Right forelimb (tissue), 1 donor: ENCODE measurements around the gene RUNX2.

Source experiments
- DNase-seq: peaks from one replicate; pipeline ENCODE4 v3.0.0-alpha.2; 2018

RUNX2 gene

DNA sequence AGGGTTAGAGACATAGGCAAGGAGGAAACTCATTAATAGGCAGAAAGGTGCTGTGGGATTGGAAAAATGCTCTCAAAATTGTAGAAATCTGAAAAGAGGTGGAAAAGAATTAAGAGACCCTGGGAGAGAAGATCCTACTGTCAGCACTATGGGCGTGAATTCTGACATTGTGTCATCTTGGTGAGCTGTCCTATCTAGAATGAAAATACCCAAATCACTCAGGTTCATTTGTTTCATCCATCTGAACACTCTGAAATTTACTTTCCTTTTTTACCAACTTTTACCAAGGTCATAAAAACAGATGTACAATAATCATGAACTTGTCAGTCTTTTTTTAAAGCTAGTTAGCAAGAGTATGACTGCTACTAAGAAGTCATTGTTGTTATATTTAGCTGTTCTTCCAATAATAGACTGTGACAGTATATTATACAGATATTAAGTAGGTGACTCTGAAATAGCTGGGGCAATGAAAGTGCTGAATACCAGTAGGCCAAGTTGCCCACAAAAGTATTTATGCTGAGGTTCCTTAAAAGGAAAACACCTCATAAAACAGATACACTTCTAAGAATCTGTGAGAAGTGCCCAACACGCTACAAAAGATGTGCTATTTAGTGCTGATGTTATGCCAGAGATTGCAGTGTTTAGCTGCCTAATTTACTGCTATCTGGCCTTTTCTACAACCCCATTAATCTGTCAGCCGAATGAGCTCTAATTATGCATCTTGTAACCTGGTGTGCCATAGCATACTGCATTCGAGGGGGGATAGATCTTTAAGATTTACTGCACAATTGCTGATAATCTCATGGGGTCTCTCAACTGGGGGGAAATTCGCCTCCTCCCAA, 267.1 kb downstream of the RUNX2 start:
- DNase-seq = no peak

DNA sequence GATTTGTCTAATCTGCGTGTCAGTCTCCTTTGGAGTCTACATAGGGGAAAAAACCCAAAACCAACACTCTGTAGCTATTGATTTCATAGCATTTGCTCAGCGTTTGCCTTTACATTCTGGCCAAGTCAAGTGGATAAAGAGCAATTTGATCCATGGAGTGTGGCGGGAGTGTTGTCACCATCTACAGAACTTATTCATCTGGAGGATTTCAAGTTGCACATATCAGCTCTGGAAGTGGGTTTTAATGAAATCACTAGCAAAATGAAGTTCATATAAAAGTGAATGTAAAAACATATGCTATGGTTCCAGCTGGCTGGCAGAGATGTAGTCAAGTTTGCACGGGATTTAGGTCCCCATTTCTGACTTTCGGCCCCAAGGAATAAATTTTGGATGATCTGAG, 269.3 kb downstream of the RUNX2 start:
- DNase-seq = no peak

DNA sequence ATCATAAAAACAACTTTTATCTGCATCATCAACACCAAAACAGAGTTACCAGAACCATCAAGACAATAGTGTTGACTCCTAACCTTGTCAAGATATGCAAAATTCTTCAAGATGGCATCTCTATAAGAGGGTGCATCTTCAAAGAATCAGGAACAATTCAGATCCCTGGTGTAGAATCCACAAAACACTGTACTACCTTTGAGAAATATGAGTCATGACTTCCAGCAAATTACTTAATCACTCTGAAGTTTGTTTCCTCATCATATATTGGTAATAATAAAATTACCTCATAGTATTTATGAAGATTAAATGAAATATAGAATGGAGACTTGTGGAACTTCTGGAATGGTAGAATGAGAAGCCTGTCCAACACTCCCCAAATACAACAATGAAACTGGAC, 270.9 kb downstream of the RUNX2 start:
- no peak for DNase-seq

DNA sequence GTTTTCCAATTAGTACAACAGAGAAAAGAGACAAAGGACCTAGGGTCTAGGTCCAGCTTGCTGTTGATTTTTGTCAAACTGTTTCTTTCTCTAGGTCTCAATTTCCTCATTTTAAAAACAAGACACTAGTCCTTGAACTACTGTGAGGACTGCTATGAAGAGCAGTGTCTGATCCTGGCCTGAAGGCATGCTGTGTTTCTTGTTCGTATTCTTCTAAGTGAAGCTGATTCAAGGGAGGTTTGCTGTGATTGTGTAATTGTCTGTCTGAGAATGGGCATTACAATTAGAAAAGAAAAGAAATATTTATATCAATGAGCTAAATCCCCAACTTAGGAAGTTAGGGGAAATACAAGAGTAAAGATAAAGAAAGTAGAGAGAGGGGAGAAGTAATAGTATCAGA, 277.8 kb downstream of the RUNX2 start:
- no peak for DNase-seq

DNA sequence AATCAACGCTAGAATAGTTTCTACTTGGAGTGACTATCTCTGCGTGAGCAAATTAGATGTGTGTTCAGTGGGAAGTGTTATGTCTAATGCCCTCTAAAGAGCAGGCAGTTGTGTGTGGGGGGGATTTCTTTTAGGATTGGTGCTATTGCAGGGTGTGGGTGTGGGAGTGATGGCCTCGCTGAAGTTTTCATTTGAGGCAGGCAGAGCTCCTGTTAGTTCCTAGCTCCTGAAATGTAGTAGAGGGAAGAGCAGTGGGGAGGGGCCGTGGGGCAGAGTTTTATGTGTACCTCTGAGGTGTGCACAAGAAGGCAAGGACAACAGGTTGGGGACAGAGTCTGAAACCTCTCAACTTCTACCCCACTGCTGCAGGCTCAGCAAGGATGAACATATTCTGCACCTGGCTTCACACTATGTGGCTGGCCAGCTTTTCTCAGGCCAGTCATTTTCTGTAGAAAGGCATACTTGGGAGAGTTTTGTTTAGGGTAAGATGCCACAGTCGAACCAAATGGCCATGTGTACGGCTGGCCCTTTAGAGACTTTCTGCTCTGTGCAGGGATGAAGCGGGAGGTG, 278.8 kb downstream of the RUNX2 start:
- DNase-seq = no peak

DNA sequence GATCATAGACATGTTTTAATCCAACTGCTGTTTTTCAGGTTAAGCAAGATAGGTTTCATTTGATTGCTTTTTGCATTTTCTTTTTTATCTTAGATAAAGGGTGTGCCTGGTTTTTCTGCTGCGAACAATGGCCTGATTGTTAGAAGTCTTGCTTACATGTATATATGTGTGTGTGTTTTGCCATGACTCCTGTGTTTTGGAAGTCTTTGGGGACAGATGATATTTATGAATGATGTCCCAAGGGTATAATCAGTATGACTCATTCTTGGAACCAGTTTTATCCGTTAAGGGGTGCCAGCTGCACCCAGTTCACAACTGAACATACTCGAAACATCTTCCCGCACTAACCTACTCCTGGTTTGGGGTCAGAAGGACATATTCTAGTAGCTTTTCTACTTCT, 279.7 kb downstream of the RUNX2 start:
- DNase-seq = no peak

DNA sequence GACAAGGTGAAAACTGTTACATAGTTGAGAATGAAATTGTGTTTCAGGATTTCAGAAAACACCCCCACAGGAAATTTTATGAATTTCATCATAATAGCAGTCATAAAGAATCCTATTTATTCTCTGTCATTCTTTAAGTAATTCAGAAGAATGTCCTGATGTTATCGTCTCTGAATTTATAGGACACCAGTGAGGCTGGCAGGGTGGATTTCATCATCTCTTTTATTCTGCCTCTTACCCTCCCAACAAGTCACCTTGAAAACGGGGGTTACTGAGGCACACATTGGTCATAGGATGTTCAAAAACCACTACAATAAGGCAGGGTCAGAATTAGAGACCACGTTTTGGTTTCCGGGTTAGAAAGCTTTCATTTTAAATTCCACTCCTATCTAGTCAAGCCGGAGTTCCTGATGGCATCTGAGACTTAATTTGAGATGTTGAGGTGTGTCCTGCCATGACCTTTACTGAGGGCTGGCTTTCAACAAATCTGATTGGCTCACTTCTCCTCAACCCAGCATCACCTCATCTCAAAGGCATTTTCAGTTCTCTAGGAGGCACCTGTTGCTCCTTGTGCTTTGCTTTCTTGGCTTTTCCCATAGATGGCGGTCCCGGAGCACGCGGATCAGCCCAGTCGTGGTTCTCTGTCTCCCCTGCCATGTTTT, 280.3 kb downstream of the RUNX2 start:
- DNase-seq = no peak

DNA sequence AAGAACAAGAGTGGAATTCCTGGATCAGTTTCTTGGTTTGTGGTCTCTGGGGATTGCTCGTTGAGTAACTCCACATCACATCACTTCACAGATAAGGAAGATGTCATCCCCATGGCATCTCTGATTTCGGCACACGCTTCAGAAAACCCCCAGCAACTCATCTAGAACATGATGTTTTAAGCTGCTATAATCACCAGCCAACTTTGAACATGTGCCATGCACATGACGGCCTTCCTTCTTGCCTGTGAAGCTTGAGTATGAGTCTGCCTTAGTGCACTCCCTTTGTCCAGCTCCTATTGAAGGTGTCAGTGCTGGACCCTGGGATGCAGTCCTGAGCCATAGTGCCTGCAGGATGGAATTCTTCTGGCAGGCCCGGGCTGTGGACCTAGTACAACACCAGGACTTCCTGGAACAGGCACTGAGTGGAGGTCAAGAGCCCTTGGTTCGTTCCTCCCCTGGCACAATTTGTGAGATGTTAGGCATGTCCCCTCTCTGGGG, 281.1 kb downstream of the RUNX2 start:
- DNase-seq = no peak

DNA sequence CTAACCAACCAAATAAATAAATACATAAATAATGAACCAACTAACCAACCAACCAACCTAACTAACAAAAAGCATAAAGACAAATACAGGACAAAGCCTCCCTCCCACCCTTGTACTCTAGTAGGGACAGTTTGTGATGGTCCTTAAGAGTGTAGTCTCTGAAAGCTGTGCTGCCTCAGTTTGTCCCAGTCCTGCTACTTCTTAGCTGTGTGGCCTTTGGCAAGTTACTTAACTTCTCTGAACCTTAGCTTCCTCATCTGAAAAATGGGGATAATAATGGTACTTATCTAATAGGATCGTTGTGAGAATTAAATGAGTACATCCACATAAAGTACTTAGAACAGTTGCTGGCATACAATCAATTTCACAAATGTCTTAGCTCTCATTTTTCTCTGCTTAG, 282.2 kb downstream of the RUNX2 start:
- DNase-seq = no peak

DNA sequence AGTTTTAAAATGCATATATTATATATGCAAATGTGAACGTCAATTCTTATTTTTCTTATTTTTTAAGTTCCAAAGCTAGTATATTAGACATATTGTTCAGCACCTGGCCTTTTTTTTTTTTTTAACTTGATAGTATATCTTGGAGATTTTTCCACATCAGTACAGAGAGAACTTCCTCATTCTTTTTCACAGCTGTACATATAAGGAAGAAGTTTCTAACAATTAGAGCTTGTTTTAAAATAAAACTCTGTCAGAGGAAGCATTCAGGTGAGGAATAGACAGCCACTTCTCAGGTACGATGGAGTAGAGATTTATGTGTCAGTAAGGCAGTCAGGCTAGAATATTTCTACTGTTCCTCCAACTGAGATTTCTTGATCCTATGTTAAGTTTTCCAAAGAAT, 282.7 kb downstream of the RUNX2 start:
- no peak for DNase-seq

DNA sequence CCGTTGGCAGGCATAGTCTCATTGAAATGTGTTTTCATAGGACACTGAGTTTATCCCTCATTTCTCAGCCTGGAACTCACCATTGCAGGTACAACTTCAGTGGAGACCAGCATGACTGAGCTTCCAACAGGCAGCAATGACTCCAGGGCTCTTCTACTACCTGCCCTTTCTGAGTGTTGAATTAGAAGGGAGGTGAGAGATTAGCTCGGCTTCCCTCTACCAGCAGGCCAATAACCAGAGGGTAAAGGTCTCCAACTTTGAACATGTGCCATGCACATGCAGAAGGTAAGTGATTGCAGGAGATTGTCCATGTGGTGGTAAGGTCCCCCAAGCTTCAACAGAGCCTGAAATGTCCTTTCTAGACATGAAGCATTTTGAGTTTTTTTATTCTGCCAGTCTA, 283.4 kb downstream of the RUNX2 start:
- DNase-seq = no peak

DNA sequence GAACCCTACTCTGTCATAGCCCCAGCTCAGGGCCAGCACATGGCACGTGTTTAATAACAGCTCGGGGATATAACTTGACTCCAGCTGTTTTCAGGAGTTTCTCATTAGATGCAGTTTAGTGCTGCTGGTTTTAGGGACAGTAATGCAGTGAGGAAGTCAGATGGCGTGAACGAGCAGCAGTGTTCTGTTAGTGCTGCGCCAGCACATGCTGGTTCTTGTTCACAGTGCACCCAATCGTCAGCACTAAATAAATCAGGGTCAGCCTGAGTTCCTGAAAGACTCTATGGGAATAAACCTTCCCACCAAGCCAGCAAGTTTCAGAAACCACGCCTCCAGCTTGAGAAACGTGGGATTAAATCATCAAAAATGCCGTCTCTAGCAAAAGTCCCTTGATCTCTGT, 285.5 kb downstream of the RUNX2 start:
- no peak for DNase-seq

DNA sequence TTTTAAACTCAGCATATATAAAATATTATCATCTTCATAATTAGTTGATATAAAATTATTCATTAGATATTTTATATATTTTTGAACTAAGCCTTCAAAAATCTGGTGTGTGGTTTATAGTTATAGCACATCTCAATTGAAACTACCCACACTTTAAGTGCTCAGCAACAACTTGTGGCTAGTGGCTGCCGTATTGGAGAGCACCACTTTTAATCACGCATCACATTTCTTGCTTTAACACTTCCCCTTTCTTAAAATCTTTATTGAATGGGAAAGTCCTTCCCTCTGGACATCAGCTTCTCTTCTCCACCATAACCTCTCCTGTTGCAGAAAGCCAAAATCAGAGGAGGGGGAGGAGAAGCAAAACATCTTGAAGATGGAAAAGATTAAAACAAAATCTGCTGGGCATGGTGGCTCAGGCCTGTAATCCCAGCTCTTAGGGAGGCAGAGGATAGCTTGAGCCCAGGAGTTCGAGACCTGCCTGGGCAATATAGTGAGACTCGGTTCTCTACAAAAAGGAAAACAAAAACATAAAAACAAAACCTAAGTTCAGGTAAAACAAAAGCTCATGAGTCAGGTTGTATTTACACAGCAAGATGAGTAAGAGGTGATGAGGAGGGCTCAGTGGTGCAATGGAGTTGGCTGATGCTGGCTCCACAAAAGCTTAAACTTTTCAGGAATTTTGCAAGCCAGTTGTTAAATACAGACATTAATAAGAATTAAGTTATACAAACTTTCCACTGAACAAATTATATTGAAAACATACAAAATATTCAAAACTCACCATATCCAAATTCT, 286.6 kb downstream of the RUNX2 start:
- no peak for DNase-seq

DNA sequence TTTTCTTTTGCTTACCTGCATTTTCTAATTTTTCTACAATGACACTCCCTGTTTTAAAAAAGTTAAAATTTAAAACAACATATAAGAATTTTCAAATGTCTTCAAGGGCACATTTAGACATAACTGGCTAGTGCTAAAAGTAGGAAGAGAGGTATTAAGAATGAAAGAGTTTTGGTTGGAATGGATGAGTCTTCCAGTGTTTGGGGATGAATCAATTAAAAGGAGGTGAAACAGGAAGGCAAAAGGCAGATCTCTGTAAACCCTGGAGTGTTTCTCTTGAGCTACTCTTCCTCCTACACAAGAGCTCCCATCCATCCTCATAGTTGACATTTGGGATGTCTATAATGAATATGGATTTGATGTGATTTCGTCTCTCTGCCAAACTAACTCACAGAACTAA, 288.1 kb downstream of the RUNX2 start:
- no peak for DNase-seq

DNA sequence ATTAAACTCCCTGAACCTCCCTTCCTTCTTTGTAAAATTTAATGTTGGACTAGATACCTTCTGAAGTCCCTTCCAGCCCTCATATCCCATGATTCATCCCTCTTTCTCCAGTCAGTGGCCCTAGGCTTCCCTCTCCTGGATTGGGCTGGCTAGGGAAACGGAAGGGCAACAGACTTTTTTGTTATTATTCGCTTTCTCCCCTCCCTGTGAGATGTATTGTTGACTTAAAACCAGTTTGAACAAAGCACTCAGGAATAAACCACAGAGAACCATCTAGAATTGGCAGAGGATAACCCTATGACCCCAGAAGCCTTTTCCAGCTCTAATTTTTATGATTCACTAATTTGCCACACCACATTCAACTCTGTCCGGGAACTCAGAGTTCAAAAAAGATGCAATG, 289.3 kb downstream of the RUNX2 start:
- no peak for DNase-seq

DNA sequence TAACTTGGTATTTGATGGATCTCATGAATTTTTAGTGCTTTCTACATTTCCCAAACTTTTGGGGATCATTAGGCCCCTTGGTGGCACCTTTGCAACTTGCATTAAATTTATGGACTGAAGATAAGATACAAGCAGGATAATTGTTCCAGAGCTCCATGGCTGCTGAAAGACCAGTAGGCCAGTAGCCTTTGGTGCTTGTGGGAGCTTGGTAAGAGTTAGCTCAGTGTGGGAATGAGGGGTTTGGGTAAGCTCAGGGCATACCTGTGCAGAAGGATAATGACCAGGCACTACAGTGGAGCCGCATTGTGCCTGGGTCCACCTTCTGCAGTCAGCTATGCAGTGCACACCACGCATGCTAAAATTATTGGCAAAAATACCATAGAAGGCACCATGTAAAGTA, 290.1 kb downstream of the RUNX2 start:
- no peak for DNase-seq

DNA sequence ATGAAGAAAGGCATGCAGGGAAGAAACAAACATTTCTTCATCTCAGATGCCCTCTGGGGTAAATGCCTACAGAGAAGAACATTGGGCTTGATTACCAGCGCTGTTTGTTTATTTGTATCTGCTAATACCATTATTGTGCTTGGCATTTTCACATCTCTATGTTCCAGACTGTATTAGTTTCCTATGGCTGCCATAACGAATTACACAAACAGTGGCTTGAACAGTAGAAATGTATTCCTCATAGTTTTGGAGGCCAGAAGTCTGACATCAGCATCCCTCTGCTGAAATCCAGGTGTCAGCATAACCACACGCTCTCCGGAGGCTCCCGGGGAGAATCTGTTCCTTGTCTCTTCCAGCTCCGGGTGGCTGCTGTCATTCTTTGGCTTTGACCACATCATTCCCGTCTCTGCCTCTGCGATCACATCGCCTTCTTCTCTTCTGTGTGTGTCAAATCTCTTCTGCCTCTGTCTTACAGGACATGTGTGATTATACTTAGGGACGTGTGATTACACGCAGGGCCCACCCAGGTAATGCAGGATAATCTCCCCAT, 291.2 kb downstream of the RUNX2 start:
- no peak for DNase-seq

DNA sequence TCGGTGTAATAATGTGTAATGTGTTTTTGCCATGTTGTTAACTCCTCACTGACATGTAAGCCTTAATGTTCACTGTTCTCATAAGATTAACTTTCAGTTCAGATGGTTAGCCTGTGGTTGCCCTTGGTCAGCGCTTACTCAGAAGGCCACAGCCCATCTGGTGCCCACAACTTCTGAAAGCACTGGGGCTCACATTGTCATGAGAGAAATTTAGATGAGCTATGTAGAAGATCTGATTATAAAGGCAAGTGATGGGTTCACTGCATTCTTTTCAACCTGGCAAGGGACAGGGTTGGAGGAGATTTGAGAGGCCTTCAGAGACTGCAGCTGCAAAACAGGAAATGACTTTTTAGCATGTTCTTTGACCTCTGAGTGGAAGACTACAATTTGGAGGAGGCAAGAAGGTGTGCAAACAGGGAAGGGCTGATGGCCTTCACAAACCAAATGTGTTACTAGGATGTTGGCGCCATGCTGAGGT, 291.9 kb downstream of the RUNX2 start:
- DNase-seq = no peak

DNA sequence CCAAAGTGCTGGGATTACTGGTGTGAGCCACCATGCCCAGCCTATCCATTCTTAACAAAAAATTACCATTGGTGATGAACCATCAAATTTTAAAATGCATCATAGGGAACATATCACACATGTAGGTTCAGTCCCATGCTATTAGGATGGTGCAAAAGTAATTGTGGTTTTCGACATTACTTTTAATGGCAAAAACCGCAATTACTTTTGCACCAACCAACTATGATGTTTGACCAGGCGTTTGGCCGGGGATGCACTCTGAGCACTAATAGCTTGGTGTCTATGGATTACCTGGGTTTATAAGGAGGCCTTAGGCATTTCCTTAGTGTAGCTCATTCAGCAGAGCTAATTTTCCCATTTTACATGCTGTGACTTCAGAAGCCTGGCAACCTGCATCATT, 296.1 kb downstream of the RUNX2 start:
- DNase-seq = no peak

DNA sequence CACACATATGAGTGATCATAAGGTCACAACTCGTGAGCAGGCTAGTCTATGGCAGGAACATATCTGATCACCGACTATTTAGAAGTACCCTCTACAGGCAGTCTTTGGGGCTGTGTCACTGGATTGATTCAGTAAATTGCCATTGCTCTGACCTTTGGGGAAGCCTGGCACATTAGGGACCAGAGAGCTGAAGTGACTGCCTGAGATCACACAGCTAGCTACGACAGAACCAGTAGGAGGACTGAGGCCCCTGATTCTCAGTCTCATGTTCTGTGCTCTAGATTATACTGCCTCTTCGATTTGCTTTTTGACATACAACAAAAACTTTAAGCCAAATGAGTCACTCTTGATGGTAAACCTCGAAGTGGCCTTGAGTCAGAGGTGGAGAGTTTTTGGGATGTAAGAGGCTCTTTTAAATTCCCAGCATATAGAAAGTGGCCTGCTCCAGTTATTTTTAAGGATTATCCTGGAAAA, 297.1 kb downstream of the RUNX2 start:
- DNase-seq = no peak

DNA sequence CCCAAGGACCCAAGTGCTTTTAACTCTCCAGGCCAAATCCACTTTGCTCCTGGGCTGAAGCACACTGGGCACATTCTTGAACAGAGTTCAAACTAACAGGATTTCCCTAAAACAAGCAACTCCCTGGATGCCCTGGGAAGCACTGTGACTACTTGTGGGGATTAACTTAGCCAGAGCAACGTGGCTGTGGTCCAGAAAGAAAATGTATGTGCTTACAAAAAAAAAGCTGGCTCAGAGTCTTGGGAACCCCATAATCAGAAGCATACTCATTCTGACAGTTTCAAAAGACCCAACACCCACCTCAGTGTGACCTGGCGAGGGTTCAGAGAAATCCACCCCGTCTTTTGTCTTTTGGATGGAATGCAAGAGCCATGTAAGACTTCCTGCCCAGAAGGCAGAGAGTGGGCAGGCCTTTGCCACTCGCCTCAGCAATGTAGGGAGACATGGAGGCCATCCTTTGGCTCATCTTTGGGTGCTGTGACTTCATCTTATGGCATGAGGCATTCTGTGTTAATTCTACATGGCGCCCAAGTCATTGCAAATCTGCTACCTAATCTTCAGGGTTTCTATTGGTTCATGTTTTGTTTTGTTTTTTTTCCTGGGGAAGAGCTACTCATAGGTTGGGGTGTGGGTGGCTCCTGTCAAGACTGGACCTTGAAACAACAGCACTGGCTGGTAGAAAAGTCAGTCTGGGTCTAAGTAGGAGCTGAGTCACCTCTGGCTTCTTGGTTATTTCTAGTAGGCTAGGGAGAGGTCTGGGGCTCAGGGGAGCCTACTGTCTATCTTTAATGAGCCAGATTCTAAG, 298.2 kb downstream of the RUNX2 start:
- no peak for DNase-seq

DNA sequence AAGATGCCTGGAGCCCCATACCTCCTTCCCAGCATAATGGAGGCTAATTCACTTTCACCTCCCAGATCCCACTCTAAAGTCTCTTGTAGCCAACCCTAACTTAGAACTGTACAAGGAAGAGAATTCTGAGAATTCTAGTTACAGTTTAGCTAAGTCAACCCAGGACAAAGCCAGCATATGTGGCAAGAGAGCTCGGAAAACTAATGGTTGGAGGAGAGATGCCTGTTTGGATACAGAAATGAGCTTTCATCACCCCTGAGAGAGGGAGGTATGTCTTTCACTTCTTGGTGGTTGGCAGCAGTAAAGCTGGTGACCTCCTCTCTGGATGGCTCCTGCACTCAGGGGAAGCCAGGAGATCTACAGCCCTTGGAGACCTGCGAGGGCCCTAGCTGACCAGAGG, 302.2 kb downstream of the RUNX2 start:
- no peak for DNase-seq
